HCT116 (cell line): Measurements from ENCODE around the gene POLA1.

ENCODE experiments used
- CTCF ChIP-seq, 3 experiments: fragments of 200-600 bp in 1 of 3; sonication (generic) in 1 of 3; IDR thresholded peaks in 2 of 3; conservative IDR thresholded peaks in 1 of 3; 2 replicates each; pipeline ENCODE4 v1.5.1; 2012 to 2017; ENCODE audit warnings: low read depth in 2 of 3, low read length in 2 of 3, antibody characterized with exemption in 1 of 3, borderline replicate concordance in 1 of 3, control low read depth in 1 of 3, mild to moderate bottlenecking in 1 of 3, mixed read lengths in 1 of 3, mixed run types in 1 of 3, moderate library complexity in 1 of 3; ENCODE audit not compliant: insufficient read depth in 1 of 3
- EGR1 ChIP-seq: IDR thresholded peaks from 2 replicates; pipeline ENCODE4 v1.6.1; 2012; ENCODE audit warnings: low read depth
- EZH2 ChIP-seq: fragments of 200-600 bp; sonication (generic); IDR thresholded peaks from 2 replicates; pipeline ENCODE4 v1.6.1; 2017; ENCODE audit warnings: antibody characterized with exemption, mixed run types
- MAX ChIP-seq: IDR thresholded peaks from 2 replicates; pipeline ENCODE4 v1.6.1; 2012
- REST ChIP-seq: IDR thresholded peaks from 2 replicates; pipeline ENCODE4 v1.6.1; 2012; ENCODE audit warnings: low read depth
- SIN3A ChIP-seq: IDR thresholded peaks from 2 replicates; pipeline ENCODE4 v1.6.1; 2012; ENCODE audit warnings: low read depth

GRCh38 chrX:25007059-25008053, 313.6 kb downstream of the POLA1 start:
- TF ChIP-seq REST: no peak
- no peak for TF ChIP-seq SIN3A
- TF ChIP-seq EZH2: no peak
- TF ChIP-seq MAX: no peak
- no peak for TF ChIP-seq CTCF (IDR thresholded peaks at IDR 0.05 in 2 of 3, conservative IDR thresholded peaks at IDR 0.05 in 1 of 3; ENCODE audit: borderline replicate concordance in 1 of 3, insufficient read depth in 1 of 3, low read depth in 2 of 3, low read length in 2 of 3)
- no peak for TF ChIP-seq EGR1
